WI38 (cell line): ENCODE results near the gene GRM4.

ENCODE experiments used
- H3K4me3 ChIP-seq: 2 replicates; pipeline ENCODE4 v1.5.1; 2011; ENCODE audit warnings: low read depth, mild to moderate bottlenecking, control low read depth, low read length
- TF ChIP-seq, protein P1 (sequence below): IDR thresholded peaks from 2 replicates; pipeline ENCODE4 v1.5.1; 2012; ENCODE audit warnings: low read depth, mild to moderate bottlenecking, control low read depth, low read length

The GRM4 gene

DNA sequence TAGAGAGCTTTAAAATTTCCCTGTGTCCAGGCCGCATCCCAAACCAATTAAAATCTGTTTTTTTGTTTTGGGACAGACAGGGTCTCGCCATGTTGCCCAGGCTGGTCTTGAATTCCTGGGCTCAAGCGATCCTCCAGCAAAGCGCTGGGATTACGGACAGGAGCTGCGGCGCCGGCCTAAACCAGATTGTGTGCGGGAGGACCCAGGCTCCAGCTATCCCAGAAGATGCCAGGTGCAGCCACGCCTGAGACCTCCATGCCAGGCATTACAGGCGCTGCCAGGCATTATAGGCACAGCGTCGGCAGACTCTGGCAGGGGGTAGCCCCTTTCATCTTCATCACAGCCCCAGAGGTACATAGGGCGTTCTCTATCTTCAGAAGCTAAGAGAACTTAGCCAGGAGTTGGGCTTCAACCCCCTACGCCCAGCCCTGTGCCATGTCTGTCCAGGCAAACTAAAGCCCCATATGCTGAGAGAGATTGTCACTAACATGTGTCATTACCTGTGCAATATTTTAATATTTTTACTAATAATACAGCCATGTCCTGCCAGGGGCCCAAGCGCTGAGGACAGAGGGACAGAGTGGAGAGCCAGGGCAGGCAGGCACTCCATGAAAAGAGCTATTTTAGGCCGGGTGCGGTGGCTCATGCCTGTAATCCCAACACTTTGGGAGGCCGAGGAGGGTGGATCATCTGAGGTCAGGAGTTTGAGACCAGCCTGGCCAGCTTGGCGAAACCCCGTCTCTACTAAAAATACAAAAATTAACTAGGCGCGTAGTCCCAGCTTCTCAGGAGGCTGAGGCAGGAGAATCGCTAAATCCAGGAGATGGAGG, 9.8 kb upstream of the GRM4 start:
- H3K4me3 ChIP-seq: no peak overlapping the region
- TF ChIP-seq, protein P1, sequence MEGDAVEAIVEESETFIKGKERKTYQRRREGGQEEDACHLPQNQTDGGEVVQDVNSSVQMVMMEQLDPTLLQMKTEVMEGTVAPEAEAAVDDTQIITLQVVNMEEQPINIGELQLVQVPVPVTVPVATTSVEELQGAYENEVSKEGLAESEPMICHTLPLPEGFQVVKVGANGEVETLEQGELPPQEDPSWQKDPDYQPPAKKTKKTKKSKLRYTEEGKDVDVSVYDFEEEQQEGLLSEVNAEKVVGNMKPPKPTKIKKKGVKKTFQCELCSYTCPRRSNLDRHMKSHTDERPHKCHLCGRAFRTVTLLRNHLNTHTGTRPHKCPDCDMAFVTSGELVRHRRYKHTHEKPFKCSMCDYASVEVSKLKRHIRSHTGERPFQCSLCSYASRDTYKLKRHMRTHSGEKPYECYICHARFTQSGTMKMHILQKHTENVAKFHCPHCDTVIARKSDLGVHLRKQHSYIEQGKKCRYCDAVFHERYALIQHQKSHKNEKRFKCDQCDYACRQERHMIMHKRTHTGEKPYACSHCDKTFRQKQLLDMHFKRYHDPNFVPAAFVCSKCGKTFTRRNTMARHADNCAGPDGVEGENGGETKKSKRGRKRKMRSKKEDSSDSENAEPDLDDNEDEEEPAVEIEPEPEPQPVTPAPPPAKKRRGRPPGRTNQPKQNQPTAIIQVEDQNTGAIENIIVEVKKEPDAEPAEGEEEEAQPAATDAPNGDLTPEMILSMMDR: no peak

DNA sequence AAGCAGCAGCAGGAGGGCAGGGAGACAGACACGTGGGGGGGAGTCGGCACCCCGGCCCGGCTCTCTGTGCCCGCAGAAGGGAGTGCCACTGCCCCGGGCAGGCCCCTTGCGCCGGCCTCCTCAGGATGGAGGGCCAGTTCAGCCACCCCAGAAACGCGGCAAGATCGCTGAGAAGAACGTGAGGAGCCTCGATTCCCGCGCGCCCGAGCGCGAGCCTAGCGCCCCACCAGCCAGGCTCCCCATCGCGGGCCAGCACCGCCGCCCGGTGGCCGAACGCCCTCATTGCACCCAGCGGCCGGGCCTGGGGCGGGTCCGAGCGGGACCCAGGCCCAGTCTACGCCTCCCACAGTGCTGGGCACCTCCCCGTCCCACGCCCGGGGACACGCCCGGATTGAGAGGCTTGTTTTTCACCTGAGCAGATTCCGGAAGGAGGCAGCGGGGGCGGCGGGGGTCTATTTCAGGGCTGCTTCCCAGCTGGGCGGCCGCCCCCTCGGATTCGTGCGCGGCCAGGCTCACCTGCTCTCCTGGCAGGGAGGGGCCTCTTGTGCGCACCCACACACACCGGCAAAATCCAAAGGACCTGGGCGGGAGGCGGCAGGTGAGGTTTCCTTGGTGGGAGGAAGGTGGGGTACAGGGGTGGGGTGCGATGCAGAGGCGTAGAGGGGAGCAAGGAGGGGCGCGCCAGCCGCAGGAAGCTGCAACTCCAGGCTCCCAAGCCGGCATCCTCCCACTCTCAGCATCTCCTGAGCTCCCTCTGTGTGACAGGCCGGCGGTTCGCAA, 9.0 kb upstream of the GRM4 start:
- H3K4me3 ChIP-seq: peak overlapping the region; percentile 29

DNA sequence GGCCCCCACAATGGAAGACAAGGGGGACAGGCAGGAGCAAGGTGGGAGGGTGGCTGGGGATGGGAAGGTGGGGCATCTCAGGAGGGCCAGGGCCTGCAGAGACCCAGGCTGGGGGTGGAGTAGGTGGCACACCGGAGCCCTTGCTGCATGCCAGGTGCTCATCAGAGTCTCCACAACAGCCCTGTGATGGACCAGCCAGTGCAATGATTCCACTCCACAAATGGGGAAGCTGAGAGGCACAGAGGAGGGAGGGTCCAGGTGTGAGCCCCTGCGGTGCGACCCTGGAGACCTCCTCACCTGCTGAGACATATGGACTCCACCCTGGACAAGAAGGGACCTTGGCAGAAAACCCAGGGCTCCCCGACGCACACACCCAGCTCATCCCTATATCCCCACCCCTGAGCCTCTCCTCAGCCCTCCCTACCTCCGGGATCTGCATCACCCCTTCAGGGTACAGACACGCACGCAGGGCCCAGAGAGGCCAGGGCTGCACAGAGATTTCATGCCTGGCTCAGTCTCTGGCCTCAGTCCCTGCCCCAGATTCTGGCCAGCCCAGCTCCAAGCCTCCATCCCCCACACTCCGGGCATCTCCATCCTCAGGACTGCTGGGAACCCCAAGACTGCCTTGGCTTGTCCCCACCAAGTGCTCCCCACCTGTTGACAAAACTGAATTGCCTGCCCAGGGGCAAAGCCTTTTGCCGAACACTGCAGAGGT, 7.1 kb upstream of the GRM4 start:
- TF ChIP-seq, protein P1: no peak

More for the DNA sequence above, 9.0 kb upstream of the GRM4 start:
- TF ChIP-seq, protein P1: peak; percentile 97

DNA sequence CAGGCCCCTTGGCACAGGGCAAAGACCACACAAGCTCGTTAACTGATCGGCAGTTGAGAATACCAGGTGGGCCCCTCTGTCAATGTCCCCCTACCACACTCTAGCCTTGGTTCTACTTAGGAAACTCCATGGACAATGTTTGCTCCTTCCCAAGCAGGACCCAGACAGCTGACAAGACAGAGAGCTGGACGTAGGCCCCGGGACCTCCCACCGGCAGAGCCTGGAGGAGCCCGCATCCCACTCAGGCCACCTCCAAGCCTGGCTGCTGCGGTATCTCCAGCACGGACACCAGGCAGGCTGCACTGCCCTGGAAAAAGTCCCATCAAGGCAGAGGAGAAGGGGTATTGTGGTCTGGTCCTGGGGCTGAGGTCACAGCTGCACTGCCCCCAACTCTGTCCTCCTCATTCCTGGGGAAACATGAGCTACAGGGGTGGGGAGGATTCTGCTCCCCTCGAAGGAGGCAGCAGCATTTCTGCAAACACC, 6.2 kb upstream of the GRM4 start:
- TF ChIP-seq, protein P1: no peak
- no peak overlapping the region for H3K4me3 ChIP-seq

More for the DNA sequence above, 7.1 kb upstream of the GRM4 start:
- no peak overlapping the region for H3K4me3 ChIP-seq

GRCh38 chr6:34151321-34152041, 5.6 kb upstream of the GRM4 start:
- TF ChIP-seq, protein P1: no peak
- no peak overlapping the region for H3K4me3 ChIP-seq

- TF ChIP-seq, protein P1: no peak
- H3K4me3 ChIP-seq: no peak overlapping the region
Measured at GRCh38 chr6:34150766-34151165, 4.9 kb upstream of the GRM4 start.
